Fibroblast of skin of back (primary cell): ENCODE data around the gene PRKRIP1.
"Not testable (repeated sequence)": the region's sequence is repeated elsewhere in the genome, so short reads cannot be mapped to it uniquely, and the experiment has no call there.

ENCODE experiments used
- DNase-seq: peaks from one replicate; pipeline ENCODE4 v3.0.0-alpha.2; 2013

The PRKRIP1 gene

GRCh38 chr7:102459221-102459844, 63.2 kb downstream of the PRKRIP1 start:
- DNase-seq = no peak

- DNase-seq = no peak
Observed at GRCh38 chr7:102460467-102460866, 64.3 kb downstream of the PRKRIP1 start.

- DNase-seq = peak; percentile 9
Observed at GRCh38 chr7:102463841-102464576, 67.8 kb downstream of the PRKRIP1 start.

GRCh38 chr7:102464577-102465280, 68.6 kb downstream of the PRKRIP1 start, which contains the start of the genes ALKBH4 and LRWD1:
Gene ALKBH4 (minus strand): TSS chr7:102464863. CDS start chr7:102464836, 27 bp downstream.
Gene LRWD1 (plus strand): TSS chr7:102464984. CDS start chr7:102465081, 97 bp downstream.
- peak; percentile 91 for DNase-seq

GRCh38 chr7:102466097-102466496, 69.9 kb downstream of the PRKRIP1 start:
- no peak for DNase-seq

GRCh38 chr7:102467581-102468477, 71.7 kb downstream of the PRKRIP1 start:
- DNase-seq = no peak

- no peak for DNase-seq
Observed at GRCh38 chr7:102468478-102469350, 72.6 kb downstream of the PRKRIP1 start.

- DNase-seq = no peak
Observed at GRCh38 chr7:102469351-102469971, 73.3 kb downstream of the PRKRIP1 start.

- DNase-seq = no peak
Observed at GRCh38 chr7:102469972-102470825, 74.0 kb downstream of the PRKRIP1 start.

GRCh38 chr7:102471791-102472125, 75.6 kb downstream of the PRKRIP1 start:
- no peak for DNase-seq

GRCh38 chr7:102472126-102473041, 76.2 kb downstream of the PRKRIP1 start:
- no peak for DNase-seq

- DNase-seq = no peak
Observed at GRCh38 chr7:102473271-102473991, 77.3 kb downstream of the PRKRIP1 start.

- not testable (repeated sequence) for DNase-seq
Observed at GRCh38 chr7:102474116-102474515, 78.0 kb downstream of the PRKRIP1 start.

GRCh38 chr7:102474736-102475435, 78.7 kb downstream of the PRKRIP1 start:
- not testable (repeated sequence) for DNase-seq
